Activated CD4-positive, alpha-beta T cell treated with anti-CD3 and anti-CD28 coated beads, Interleukin-2, amount 50 U/mL, for 24 hours (primary cell): ENCODE measurements around the gene SCT.

Experiments used
- DNase-seq, 2 donors: peaks; one replicate each; pipeline ENCODE4 v3.0.0-alpha.2; 2020; ENCODE audit warnings: low read depth in 1 of 2, low spot score in 1 of 2

Gene SCT

GRCh38 chr11:623349-623869 lies 3.6 kb downstream of the SCT start:
- DNase-seq, result no peak

- DNase-seq, result no peak
Observed at GRCh38 chr11:621838-622237, 5.1 kb downstream of the SCT start.

- no peak for DNase-seq
Observed at GRCh38 chr11:620935-621814, 5.8 kb downstream of the SCT start.

- no peak for DNase-seq
Observed at GRCh38 chr11:620201-620600, 6.8 kb downstream of the SCT start.

- DNase-seq, result no peak
Observed at GRCh38 chr11:619628-620050, 7.3 kb downstream of the SCT start.

GRCh38 chr11:618856-619627 lies 7.9 kb downstream of the SCT start:
- no peak for DNase-seq

GRCh38 chr11:617912-618682 lies 8.9 kb downstream of the SCT start:
- no peak for DNase-seq

- no peak for DNase-seq
Observed at GRCh38 chr11:617199-617911, 9.6 kb downstream of the SCT start.

- DNase-seq, result no peak
Observed at GRCh38 chr11:616320-617198, 10.4 kb downstream of the SCT start.

GRCh38 chr11:615504-616319 lies 11.3 kb downstream of the SCT start, which contains the start of gene IRF7:
IRF7 (minus strand) TSS chr11:615950; CDS start chr11:615364, 586 bp downstream.
- peak; percentile 63 to 72 for DNase-seq

- no peak for DNase-seq
Observed at GRCh38 chr11:614623-615503, 12.1 kb downstream of the SCT start.

GRCh38 chr11:614021-614622 lies 12.9 kb downstream of the SCT start:
- no peak for DNase-seq

- DNase-seq, result peak; percentile 55 to 75
Observed at GRCh38 chr11:613369-613968, 13.5 kb downstream of the SCT start.

- no peak for DNase-seq
Observed at GRCh38 chr11:612961-613300, 14.1 kb downstream of the SCT start.

GRCh38 chr11:612201-612960 lies 14.6 kb downstream of the SCT start:
- DNase-seq, result no peak
